ENCODE measurements around the gene TRIO. TPM values are rescaled to one million over a fixed set of nuclear protein-coding genes. Genes with fewer than 3 reads are reported as not detected.
A peak's percentile ranks its signal among the peaks of the same experiment; 100 is the strongest.

The TRIO gene
- total and polyA plus RNA-seq, 10 of the 15 experiments (the other 5 are each of a cell fraction or from before 2014, with no cell fraction given): 5.1 to 96.4 (median 44.6) TPM

DNA sequence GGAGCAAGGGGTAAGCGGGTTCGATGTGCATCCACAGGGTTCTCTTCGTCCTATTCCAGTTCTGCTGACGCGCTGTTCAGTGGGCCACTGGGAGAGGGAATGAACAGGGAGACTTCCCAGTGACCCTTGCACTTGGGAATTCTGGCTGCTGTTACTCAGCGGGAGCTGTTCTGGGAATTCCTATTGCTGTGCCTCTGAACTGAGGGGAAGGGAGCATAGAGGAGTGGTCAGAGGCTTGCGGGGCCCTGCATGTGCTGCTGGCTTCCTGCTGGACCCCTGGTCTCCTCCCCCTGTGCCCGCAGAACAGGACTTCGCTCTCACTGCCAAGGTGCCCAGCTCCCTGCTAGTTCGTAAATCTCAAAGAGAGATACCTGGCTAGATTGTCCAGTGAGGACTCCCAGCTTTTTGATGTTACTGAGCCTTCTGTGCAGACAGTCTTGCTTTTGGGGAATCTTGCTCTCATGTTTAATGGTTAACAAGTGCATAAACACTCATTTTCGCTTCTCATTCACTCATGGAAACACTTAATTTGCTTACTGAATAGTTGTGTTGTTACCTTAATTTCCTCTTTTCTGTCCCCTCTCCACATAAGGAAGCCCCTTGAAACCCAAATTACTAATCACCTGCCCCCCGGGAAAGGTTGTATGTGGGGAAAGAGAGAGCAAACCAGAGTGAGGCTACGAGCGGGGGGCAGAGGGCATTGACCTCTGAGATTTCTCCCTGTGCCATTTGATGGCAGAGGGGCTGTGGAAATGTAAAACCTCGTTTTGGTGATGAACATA, 5.9 kb downstream of the TRIO start:
- in situ Hi-C loops (cut with MboI) (no loop called here), intact Hi-C loops (cut with micrococcal nuclease; ENCODE audit: unreplicated experiment) (loop anchor here (5.0 kb wide), 2 partner anchors 108 to 518 kb away; no protein-coding TSS in a partner anchor)
- peak overlapping the region; percentile 66 for H3K27ac ChIP-seq (ENCODE audit: control insufficient read depth, insufficient read depth)
- H3K9me3 ChIP-seq (replicated peaks; ENCODE audit: control insufficient read depth, insufficient read depth, low read length): no peaks in the 10 kb centered on the region
- H3K9ac ChIP-seq (ENCODE audit: control insufficient read depth, insufficient read depth, low read length): no peak overlapping the region; the same call in 1 of the 2 replicates
- FAIRE-seq (no peak), DNase-seq (ENCODE audit: low read depth, low spot score) (no peak), ATAC-seq (peak; percentile 4)
- H3K4me1 ChIP-seq (ENCODE audit: control insufficient read depth, insufficient read depth, low read length): peaks cover 57% of the 10 kb centered on the region
- H4K20me1 ChIP-seq (ENCODE audit: control insufficient read depth, insufficient read depth): no peaks in the 10 kb centered on the region
- no peak overlapping the region for H2AFZ ChIP-seq (ENCODE audit: control insufficient read depth, low read depth, low read length)
- no peaks in the 10 kb centered on the region; a peak in 1 of 4 replicates for H3K36me3 ChIP-seq (ENCODE audit: control insufficient read depth in 2 of 2, insufficient read depth in 2 of 2, low read length in 1 of 2)
- ChIA-PET RAD21 (ENCODE audit: unreplicated experiment) (interaction anchor here (1.1 to 17.7 kb wide), 7 partner anchors 7 to 113 kb away, joined by 3 to 373 read pairs (median 26); no protein-coding TSS in a partner anchor), POLR2A (interaction anchor here (1.0 to 22.7 kb wide), 9 partner anchors 7 to 131 kb away, joined by 4 to 347 read pairs (median 8); no protein-coding TSS in a partner anchor), SMC1A (ENCODE audit: uncharacterized antibody, unreplicated experiment) (interaction anchor here (1.1 to 18.3 kb wide), 10 partner anchors 9 to 121 kb away, joined by 3 to 430 read pairs (median 22); no protein-coding TSS in a partner anchor), CTCF (interaction anchor here (0.6 to 4.2 kb wide), 10 partner anchors 7 to 121 kb away, joined by 3 to 21 read pairs (median 4); no protein-coding TSS in a partner anchor)
- BruUV-seq (replicated peaks): no TSS peak
- peak overlapping the region; percentile 78 for H3K4me2 ChIP-seq (ENCODE audit: control insufficient read depth, insufficient read depth)
- H3K79me2 ChIP-seq (ENCODE audit: control insufficient read depth, insufficient read depth, low read length): peaks cover 98% of the 10 kb centered on the region
- H3K4me3 ChIP-seq: peak overlapping the region; percentile 52
- H3K27me3 ChIP-seq (replicated peaks in 1 of 2; ENCODE audit: control insufficient read depth in 2 of 2, insufficient read depth in 2 of 2, low read length in 1 of 2): no peaks in the 10 kb centered on the region
- 55% methylated on average over 15 of the region's 15 CpGs for WGBS (ENCODE audit: insufficient coverage, insufficient replicate concordance, low lambda C conversion rate, missing lambda C conversion rate)
- peak; percentile 20; the same call in 1 of the 2 replicates for TF ChIP-seq NBN (IDR thresholded peaks at IDR 0.05)
- peak in 1 of 2 experiments; percentile 37; a peak in 1 of 4 replicates for TF ChIP-seq BHLHE40 (IDR thresholded peaks at IDR 0.05; ENCODE audit: borderline replicate concordance in 1 of 2, low read depth in 2 of 2, low read length in 1 of 2)
- TF ChIP-seq, protein P1, sequence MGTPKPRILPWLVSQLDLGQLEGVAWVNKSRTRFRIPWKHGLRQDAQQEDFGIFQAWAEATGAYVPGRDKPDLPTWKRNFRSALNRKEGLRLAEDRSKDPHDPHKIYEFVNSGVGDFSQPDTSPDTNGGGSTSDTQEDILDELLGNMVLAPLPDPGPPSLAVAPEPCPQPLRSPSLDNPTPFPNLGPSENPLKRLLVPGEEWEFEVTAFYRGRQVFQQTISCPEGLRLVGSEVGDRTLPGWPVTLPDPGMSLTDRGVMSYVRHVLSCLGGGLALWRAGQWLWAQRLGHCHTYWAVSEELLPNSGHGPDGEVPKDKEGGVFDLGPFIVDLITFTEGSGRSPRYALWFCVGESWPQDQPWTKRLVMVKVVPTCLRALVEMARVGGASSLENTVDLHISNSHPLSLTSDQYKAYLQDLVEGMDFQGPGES (IDR thresholded peaks at IDR 0.05): no peak
- TF ChIP-seq, protein P2, sequence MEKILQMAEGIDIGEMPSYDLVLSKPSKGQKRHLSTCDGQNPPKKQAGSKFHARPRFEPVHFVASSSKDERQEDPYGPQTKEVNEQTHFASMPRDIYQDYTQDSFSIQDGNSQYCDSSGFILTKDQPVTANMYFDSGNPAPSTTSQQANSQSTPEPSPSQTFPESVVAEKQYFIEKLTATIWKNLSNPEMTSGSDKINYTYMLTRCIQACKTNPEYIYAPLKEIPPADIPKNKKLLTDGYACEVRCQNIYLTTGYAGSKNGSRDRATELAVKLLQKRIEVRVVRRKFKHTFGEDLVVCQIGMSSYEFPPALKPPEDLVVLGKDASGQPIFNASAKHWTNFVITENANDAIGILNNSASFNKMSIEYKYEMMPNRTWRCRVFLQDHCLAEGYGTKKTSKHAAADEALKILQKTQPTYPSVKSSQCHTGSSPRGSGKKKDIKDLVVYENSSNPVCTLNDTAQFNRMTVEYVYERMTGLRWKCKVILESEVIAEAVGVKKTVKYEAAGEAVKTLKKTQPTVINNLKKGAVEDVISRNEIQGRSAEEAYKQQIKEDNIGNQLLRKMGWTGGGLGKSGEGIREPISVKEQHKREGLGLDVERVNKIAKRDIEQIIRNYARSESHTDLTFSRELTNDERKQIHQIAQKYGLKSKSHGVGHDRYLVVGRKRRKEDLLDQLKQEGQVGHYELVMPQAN (conservative IDR thresholded peaks at IDR 0.05): 0 out of 2 replicates have a peak, but pooled peaks have one; percentile 22
- TF ChIP-seq, protein P3, sequence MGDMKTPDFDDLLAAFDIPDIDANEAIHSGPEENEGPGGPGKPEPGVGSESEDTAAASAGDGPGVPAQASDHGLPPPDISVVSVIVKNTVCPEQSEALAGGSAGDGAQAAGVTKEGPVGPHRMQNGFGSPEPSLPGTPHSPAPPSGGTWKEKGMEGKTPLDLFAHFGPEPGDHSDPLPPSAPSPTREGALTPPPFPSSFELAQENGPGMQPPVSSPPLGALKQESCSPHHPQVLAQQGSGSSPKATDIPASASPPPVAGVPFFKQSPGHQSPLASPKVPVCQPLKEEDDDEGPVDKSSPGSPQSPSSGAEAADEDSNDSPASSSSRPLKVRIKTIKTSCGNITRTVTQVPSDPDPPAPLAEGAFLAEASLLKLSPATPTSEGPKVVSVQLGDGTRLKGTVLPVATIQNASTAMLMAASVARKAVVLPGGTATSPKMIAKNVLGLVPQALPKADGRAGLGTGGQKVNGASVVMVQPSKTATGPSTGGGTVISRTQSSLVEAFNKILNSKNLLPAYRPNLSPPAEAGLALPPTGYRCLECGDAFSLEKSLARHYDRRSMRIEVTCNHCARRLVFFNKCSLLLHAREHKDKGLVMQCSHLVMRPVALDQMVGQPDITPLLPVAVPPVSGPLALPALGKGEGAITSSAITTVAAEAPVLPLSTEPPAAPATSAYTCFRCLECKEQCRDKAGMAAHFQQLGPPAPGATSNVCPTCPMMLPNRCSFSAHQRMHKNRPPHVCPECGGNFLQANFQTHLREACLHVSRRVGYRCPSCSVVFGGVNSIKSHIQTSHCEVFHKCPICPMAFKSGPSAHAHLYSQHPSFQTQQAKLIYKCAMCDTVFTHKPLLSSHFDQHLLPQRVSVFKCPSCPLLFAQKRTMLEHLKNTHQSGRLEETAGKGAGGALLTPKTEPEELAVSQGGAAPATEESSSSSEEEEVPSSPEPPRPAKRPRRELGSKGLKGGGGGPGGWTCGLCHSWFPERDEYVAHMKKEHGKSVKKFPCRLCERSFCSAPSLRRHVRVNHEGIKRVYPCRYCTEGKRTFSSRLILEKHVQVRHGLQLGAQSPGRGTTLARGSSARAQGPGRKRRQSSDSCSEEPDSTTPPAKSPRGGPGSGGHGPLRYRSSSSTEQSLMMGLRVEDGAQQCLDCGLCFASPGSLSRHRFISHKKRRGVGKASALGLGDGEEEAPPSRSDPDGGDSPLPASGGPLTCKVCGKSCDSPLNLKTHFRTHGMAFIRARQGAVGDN (IDR thresholded peaks at IDR 0.05): 0 out of 2 replicates have a peak, but pooled peaks have one; percentile 18
- TF ChIP-seq NFXL1 (IDR thresholded peaks at IDR 0.05; ENCODE audit: borderline replicate concordance): no peak
- peak; percentile 75 for TF ChIP-seq MTA2 (IDR thresholded peaks at IDR 0.05; ENCODE audit: low read depth)
- 0 out of 2 replicates have a peak, but pooled peaks have one; percentile 8 for TF ChIP-seq NR2C1 (IDR thresholded peaks at IDR 0.05)
- TF ChIP-seq, protein P4, sequence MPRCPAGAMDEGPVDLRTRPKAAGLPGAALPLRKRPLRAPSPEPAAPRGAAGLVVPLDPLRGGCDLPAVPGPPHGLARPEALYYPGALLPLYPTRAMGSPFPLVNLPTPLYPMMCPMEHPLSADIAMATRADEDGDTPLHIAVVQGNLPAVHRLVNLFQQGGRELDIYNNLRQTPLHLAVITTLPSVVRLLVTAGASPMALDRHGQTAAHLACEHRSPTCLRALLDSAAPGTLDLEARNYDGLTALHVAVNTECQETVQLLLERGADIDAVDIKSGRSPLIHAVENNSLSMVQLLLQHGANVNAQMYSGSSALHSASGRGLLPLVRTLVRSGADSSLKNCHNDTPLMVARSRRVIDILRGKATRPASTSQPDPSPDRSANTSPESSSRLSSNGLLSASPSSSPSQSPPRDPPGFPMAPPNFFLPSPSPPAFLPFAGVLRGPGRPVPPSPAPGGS (IDR thresholded peaks at IDR 0.05; ENCODE audit: borderline replicate concordance, insufficient read depth, low read depth, low read length, poor library complexity, severe bottlenecking): no peak
- no peak for TF ChIP-seq EGR1 (IDR thresholded peaks at IDR 0.05; ENCODE audit: borderline replicate concordance in 1 of 2, low read depth in 2 of 2, low read length in 2 of 2)
- TF ChIP-seq ZNF622 (IDR thresholded peaks at IDR 0.05): no peak
